ENCODE measurements around the gene ESRRA. TPM values are rescaled to one million over a fixed set of nuclear protein-coding genes. Genes with fewer than 3 reads are reported as not detected.
A peak's percentile ranks its signal among the peaks of the same experiment; 100 is the strongest.

ESRRA gene
- total and polyA plus RNA-seq, 2 of the 8 experiments (the other 6 are each of a cell fraction or from before 2014, with no cell fraction given): 18.2 to 37.0 TPM

- TF ChIP-seq JUN (IDR thresholded peaks at IDR 0.05; ENCODE audit: low read depth, low read length): no peak
- TF ChIP-seq SAP30 (IDR thresholded peaks at IDR 0.05; ENCODE audit: insufficient read depth, insufficient replicate concordance, low read length): no peak
- TF ChIP-seq RNF2 (IDR thresholded peaks at IDR 0.05; ENCODE audit: borderline replicate concordance, low read depth, low read length, missing control alignments, poor library complexity, severe bottlenecking): no peak
- TF ChIP-seq TEAD4 (IDR thresholded peaks at IDR 0.05; ENCODE audit: low read depth, low read length): no peak
- TF ChIP-seq CREB1 (IDR thresholded peaks at IDR 0.05): peak; percentile 78
- peak; percentile 24 for TF ChIP-seq CHD2 (IDR thresholded peaks at IDR 0.05; ENCODE audit: low read length)
- TF ChIP-seq TAF1 (IDR thresholded peaks at IDR 0.05; ENCODE audit: low read depth, low read length): peak; percentile 67; the same call in 1 of the 2 replicates
- peak in 1 of 2 experiments; percentile 35; a peak in 1 of 4 replicates for TF ChIP-seq HDAC2 (IDR thresholded peaks at IDR 0.05; ENCODE audit: borderline replicate concordance in 1 of 2, low read depth in 2 of 2, low read length in 2 of 2)
- no peak for TF ChIP-seq HDAC6 (IDR thresholded peaks at IDR 0.05; ENCODE audit: low read depth, low read length)
- no peak; the same call in 1 of the 2 replicates for TF ChIP-seq SP1 (IDR thresholded peaks at IDR 0.05; ENCODE audit: low read depth, low read length)
- no peak for TF ChIP-seq RAD21 (IDR thresholded peaks at IDR 0.05 in 1 of 2, conservative IDR thresholded peaks at IDR 0.05 in 1 of 2; ENCODE audit: low read depth in 2 of 2, low read length in 2 of 2)
- TF ChIP-seq ZNF274 (IDR thresholded peaks at IDR 0.05; ENCODE audit: borderline replicate concordance, extremely low read depth, low read length): no peak
- TF ChIP-seq EP300 (IDR thresholded peaks at IDR 0.05; ENCODE audit: borderline replicate concordance in 1 of 2, low read depth in 2 of 2, low read length in 2 of 2): no peak
- TF ChIP-seq SIN3A (conservative IDR thresholded peaks at IDR 0.05 in 1 of 2, IDR thresholded peaks at IDR 0.05 in 1 of 2; ENCODE audit: low read depth in 1 of 2, low read length in 2 of 2): 0 out of 4 replicates have a peak, but pooled peaks of 1 of the 2 experiments have one; percentile 72
- no peak for TF ChIP-seq ATF2 (IDR thresholded peaks at IDR 0.05; ENCODE audit: low read length)
- TF ChIP-seq, protein P1, sequence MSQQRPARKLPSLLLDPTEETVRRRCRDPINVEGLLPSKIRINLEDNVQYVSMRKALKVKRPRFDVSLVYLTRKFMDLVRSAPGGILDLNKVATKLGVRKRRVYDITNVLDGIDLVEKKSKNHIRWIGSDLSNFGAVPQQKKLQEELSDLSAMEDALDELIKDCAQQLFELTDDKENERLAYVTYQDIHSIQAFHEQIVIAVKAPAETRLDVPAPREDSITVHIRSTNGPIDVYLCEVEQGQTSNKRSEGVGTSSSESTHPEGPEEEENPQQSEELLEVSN (IDR thresholded peaks at IDR 0.05): peak; percentile 14; the same call in 1 of the 2 replicates
Observed at GRCh38 chr11:64317325-64317960, 12.1 kb downstream of the ESRRA start, which contains the start of gene TRMT112 (continued).
